GM23338 (cell line): ENCODE results near the gene ABCF2. TPM values are rescaled to one million over a fixed set of nuclear protein-coding genes. Genes with fewer than 3 reads are reported as not detected.

Source experiments
- ATAC-seq: fragments of 200-7000 bp; cut with Tn5 transposase; 3 replicates; pipeline ENCODE4 v1.9.1; 2020
- DNase-seq: peaks from one replicate; pipeline ENCODE4 v3.0.0-alpha.2; 2015; ENCODE audit warnings: low spot score
- H2AFZ ChIP-seq: fragments of 200-600 bp; sonication (generic); 2 replicates; pipeline ENCODE4 v1.8.0; 2016; ENCODE audit warnings: antibody characterized with exemption, mild to moderate bottlenecking, moderate library complexity
- H3F3A ChIP-seq: fragments of 200-600 bp; sonication (generic); replicated peaks from 2 replicates; pipeline ENCODE4 v1.8.0; 2017; ENCODE audit warnings: antibody characterized with exemption, mixed run types, low read depth
- H3K27ac ChIP-seq: fragments of 200-600 bp; sonication (generic); 2 replicates; pipeline ENCODE4 v1.6.1; 2016; ENCODE audit warnings: low read depth
- H3K27me3 ChIP-seq: fragments of 200-600 bp; sonication (generic); 2 replicates; pipeline ENCODE4 v1.8.0; 2016; ENCODE audit warnings: mild to moderate bottlenecking, mixed run types, moderate library complexity; ENCODE audit not compliant: insufficient read depth
- H3K36me3 ChIP-seq: fragments of 200-600 bp; sonication (generic); 2 replicates; pipeline ENCODE4 v1.8.0; 2016; ENCODE audit warnings: mild to moderate bottlenecking; ENCODE audit not compliant: insufficient read depth
- H3K4me1 ChIP-seq: fragments of 200-600 bp; sonication (generic); 2 replicates; pipeline ENCODE4 v1.8.0; 2016; ENCODE audit warnings: mild to moderate bottlenecking, moderate library complexity; ENCODE audit not compliant: insufficient read depth
- H3K4me2 ChIP-seq: fragments of 200-600 bp; sonication (generic); 2 replicates; pipeline ENCODE4 v1.7.1; 2017; ENCODE audit warnings: mixed run types
- H3K4me3 ChIP-seq: fragments of 200-600 bp; sonication (generic); 2 replicates; pipeline ENCODE4 v1.6.1; 2016; ENCODE audit warnings: mixed run types
- H3K79me2 ChIP-seq: fragments of 200-600 bp; sonication (generic); replicated peaks from 2 replicates; pipeline ENCODE4 v1.8.0; 2017; ENCODE audit warnings: mild to moderate bottlenecking; ENCODE audit not compliant: insufficient read depth
- H3K9me2 ChIP-seq: fragments of 200-600 bp; sonication (generic); 2 replicates; pipeline ENCODE4 v1.8.0; 2017; ENCODE audit not compliant: insufficient read depth
- H4K20me1 ChIP-seq: fragments of 200-600 bp; sonication (generic); replicated peaks from 2 replicates; pipeline ENCODE4 v1.8.0; 2017; ENCODE audit warnings: mild to moderate bottlenecking; ENCODE audit not compliant: insufficient read depth
- H3K27ac Mint-ChIP-seq: 2 replicates; pipeline ENCODE4 v1.8.0; 2020; ENCODE audit warnings: inconsistent platforms, mild to moderate bottlenecking, moderate library complexity, mixed read lengths
- H3K27me3 Mint-ChIP-seq: 3 replicates; pipeline ENCODE4 v1.8.0; 2022; ENCODE audit warnings: low read depth, mild to moderate bottlenecking, moderate library complexity, mixed read lengths, inconsistent platforms; ENCODE audit not compliant: insufficient read depth, poor library complexity
- H3K36me3 Mint-ChIP-seq: 3 replicates; pipeline ENCODE4 v1.8.0; 2021; ENCODE audit warnings: low read depth, mild to moderate bottlenecking, inconsistent platforms, moderate library complexity, mixed read lengths
- H3K4me1 Mint-ChIP-seq: 3 replicates; pipeline ENCODE4 v1.8.0; 2020; ENCODE audit warnings: mild to moderate bottlenecking, inconsistent platforms, mixed read lengths
- H3K4me3 Mint-ChIP-seq: 3 replicates; pipeline ENCODE4 v1.8.0; 2021; ENCODE audit warnings: moderate library complexity, mild to moderate bottlenecking, inconsistent platforms, mixed read lengths
- H3K9me3 Mint-ChIP-seq: 3 replicates; pipeline ENCODE4 v1.8.0; 2020; ENCODE audit warnings: moderate library complexity, mild to moderate bottlenecking, inconsistent platforms, mixed read lengths
- CREB1 ChIP-seq: fragments of 250-450 bp; sonication (Bioruptor Pico); IDR thresholded peaks from 2 replicates; pipeline ENCODE4 v1.5.0; 2020; ENCODE audit warnings: low read depth, mild to moderate bottlenecking, moderate library complexity
- EZH2 ChIP-seq: fragments of 200-600 bp; sonication (generic); IDR thresholded peaks from one replicate; pipeline ENCODE4 v1.8.0; 2017; ENCODE audit warnings: antibody characterized with exemption, mild to moderate bottlenecking, low read depth; ENCODE audit not compliant: unreplicated experiment
- EZH2phosphoT487 ChIP-seq: fragments of 200-600 bp; sonication (generic); IDR thresholded peaks from one replicate; pipeline ENCODE4 v1.8.1; 2018; ENCODE audit warnings: antibody characterized with exemption; ENCODE audit not compliant: unreplicated experiment
- JUNB ChIP-seq: IDR thresholded peaks from one replicate; pipeline ENCODE4 v1.6.1; 2016; ENCODE audit warnings: antibody characterized with exemption; ENCODE audit not compliant: unreplicated experiment
- NANOG ChIP-seq: IDR thresholded peaks from 2 replicates; pipeline ENCODE4 v1.6.1; 2016; ENCODE audit warnings: antibody characterized with exemption, borderline replicate concordance
- POLR2AphosphoS5 ChIP-seq: IDR thresholded peaks from 2 replicates; pipeline ENCODE4 v1.6.1; 2016; ENCODE audit warnings: antibody characterized with exemption, low read depth
- STAT1 ChIP-seq: IDR thresholded peaks from one replicate; pipeline ENCODE4 v1.6.1; 2016; ENCODE audit warnings: antibody characterized with exemption; ENCODE audit not compliant: unreplicated experiment
- ZNF331 ChIP-seq: fragments of 250-450 bp; sonication (Bioruptor Pico); IDR thresholded peaks from 2 replicates; pipeline ENCODE4 v1.5.0; 2020; ENCODE audit warnings: low read depth, mild to moderate bottlenecking, moderate library complexity
- ZNF462 ChIP-seq: fragments of 250-450 bp; sonication (Bioruptor Pico); IDR thresholded peaks from 2 replicates; pipeline ENCODE4 v1.5.0; 2020; ENCODE audit warnings: mild to moderate bottlenecking, moderate library complexity
- polyA plus RNA-seq: library from polyadenylated mRNA; unstranded; fragments of >200 nt; fragmentation: Nextera tagmentation; extraction: Ambion mirVana; gene quantifications from 2 replicates; pipeline ENCODE4 v1.2.1, GENCODE V29; 2016
- total RNA-seq: library from RNA; depleted of rRNA; stranded (reverse); fragments of >200 nt; shearing (Covaris generic); gene quantifications from 2 replicates; pipeline ENCODE4 v1.2.3, GENCODE V29; 2014
- TF ChIP-seq, protein P1 (sequence below), 2 experiments: fragments of 200-600 bp in 1 of 2; sonication (generic) in 1 of 2; conservative IDR thresholded peaks; 2 replicates each; pipeline versions ENCODE4 v1.5.1 to v1.6.1; 2016 to 2017; ENCODE audit warnings: antibody characterized with exemption in 2 of 2, low read depth in 2 of 2, mild to moderate bottlenecking in 2 of 2, moderate library complexity in 1 of 2
- TF ChIP-seq, protein P2 (sequence below): IDR thresholded peaks from 2 replicates; pipeline ENCODE4 v1.6.1; 2016; ENCODE audit warnings: antibody characterized with exemption
- TF ChIP-seq, protein P3 (sequence below): IDR thresholded peaks from one replicate; pipeline ENCODE4 v1.6.1; 2018; ENCODE audit warnings: antibody characterized with exemption; ENCODE audit not compliant: unreplicated experiment

The ABCF2 gene
- total and polyA plus RNA-seq, 2 experiments from 2014 or later: 18.7 to 58.7 TPM

- H3K9me2 ChIP-seq: no peaks in the 10 kb centered on the region
- Mint-ChIP-seq H3K27ac (no peak overlapping the region), H3K4me1 (peaks cover 2% of the 10 kb centered on the region; the same call in 1 of the 3 replicates), H3K27me3 (peaks cover 21% of the 10 kb centered on the region), H3K4me3 (no peak overlapping the region), H3K36me3 (no peaks in the 10 kb centered on the region; the same call in 2 of the 3 replicates), H3K9me3 (no peaks in the 10 kb centered on the region)
- no peaks in the 10 kb centered on the region for H3K27me3 ChIP-seq
- no peaks in the 10 kb centered on the region for H3K4me1 ChIP-seq
- TF ChIP-seq STAT1 (no peak), JUNB (no peak), ZNF462 (no peak), CREB1 (CRISPR knock-in tag) (no peak), EZH2phosphoT487 (no peak), NANOG (no peak), POLR2AphosphoS5 (no peak), ZNF331 (CRISPR knock-in tag) (no peak), EZH2 (no peak)
- TF ChIP-seq, protein P1, sequence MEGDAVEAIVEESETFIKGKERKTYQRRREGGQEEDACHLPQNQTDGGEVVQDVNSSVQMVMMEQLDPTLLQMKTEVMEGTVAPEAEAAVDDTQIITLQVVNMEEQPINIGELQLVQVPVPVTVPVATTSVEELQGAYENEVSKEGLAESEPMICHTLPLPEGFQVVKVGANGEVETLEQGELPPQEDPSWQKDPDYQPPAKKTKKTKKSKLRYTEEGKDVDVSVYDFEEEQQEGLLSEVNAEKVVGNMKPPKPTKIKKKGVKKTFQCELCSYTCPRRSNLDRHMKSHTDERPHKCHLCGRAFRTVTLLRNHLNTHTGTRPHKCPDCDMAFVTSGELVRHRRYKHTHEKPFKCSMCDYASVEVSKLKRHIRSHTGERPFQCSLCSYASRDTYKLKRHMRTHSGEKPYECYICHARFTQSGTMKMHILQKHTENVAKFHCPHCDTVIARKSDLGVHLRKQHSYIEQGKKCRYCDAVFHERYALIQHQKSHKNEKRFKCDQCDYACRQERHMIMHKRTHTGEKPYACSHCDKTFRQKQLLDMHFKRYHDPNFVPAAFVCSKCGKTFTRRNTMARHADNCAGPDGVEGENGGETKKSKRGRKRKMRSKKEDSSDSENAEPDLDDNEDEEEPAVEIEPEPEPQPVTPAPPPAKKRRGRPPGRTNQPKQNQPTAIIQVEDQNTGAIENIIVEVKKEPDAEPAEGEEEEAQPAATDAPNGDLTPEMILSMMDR (conservative IDR thresholded peaks at IDR 0.05; ENCODE audit: low read depth in 2 of 2): no peak
- TF ChIP-seq, protein P2, sequence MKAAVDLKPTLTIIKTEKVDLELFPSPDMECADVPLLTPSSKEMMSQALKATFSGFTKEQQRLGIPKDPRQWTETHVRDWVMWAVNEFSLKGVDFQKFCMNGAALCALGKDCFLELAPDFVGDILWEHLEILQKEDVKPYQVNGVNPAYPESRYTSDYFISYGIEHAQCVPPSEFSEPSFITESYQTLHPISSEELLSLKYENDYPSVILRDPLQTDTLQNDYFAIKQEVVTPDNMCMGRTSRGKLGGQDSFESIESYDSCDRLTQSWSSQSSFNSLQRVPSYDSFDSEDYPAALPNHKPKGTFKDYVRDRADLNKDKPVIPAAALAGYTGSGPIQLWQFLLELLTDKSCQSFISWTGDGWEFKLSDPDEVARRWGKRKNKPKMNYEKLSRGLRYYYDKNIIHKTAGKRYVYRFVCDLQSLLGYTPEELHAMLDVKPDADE: no peak
- TF ChIP-seq, protein P3, sequence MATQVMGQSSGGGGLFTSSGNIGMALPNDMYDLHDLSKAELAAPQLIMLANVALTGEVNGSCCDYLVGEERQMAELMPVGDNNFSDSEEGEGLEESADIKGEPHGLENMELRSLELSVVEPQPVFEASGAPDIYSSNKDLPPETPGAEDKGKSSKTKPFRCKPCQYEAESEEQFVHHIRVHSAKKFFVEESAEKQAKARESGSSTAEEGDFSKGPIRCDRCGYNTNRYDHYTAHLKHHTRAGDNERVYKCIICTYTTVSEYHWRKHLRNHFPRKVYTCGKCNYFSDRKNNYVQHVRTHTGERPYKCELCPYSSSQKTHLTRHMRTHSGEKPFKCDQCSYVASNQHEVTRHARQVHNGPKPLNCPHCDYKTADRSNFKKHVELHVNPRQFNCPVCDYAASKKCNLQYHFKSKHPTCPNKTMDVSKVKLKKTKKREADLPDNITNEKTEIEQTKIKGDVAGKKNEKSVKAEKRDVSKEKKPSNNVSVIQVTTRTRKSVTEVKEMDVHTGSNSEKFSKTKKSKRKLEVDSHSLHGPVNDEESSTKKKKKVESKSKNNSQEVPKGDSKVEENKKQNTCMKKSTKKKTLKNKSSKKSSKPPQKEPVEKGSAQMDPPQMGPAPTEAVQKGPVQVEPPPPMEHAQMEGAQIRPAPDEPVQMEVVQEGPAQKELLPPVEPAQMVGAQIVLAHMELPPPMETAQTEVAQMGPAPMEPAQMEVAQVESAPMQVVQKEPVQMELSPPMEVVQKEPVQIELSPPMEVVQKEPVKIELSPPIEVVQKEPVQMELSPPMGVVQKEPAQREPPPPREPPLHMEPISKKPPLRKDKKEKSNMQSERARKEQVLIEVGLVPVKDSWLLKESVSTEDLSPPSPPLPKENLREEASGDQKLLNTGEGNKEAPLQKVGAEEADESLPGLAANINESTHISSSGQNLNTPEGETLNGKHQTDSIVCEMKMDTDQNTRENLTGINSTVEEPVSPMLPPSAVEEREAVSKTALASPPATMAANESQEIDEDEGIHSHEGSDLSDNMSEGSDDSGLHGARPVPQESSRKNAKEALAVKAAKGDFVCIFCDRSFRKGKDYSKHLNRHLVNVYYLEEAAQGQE: no peak
- no peak for DNase-seq
- ATAC-seq: peak; percentile 17
- no peaks in the 10 kb centered on the region for H3K36me3 ChIP-seq
- H2AFZ ChIP-seq: 0 out of 2 replicates have a peak overlapping the region, but pooled peaks have one; percentile 18
- H3K27ac ChIP-seq: no peak overlapping the region
- H3K79me2 ChIP-seq: no peaks in the 10 kb centered on the region
- no peaks in the 10 kb centered on the region for H3F3A ChIP-seq
- H3K4me2 ChIP-seq: no peak overlapping the region
- H4K20me1 ChIP-seq: no peaks in the 10 kb centered on the region
- H3K4me3 ChIP-seq: no peak overlapping the region
Observed at GRCh38 chr7:151204383-151205032, 22.5 kb downstream of the ABCF2 start.
